Adrenal gland (tissue), 5 donors: ENCODE results near the gene CREG2.

Source experiments
- CTCF ChIP-seq, 6 experiments: fragments of 450-650 bp in 4 of 6; fragments of 200-600 bp in 2 of 6; sonication (generic) in 1 of 6; IDR thresholded peaks; 1 replicate in 5 of 6; 2 replicates in 1 of 6; pipeline versions ENCODE4 v1.5.1 to v1.8.0; 2016 to 2021; ENCODE audit warnings: antibody characterized with exemption in 6 of 6, mild to moderate bottlenecking in 2 of 6, moderate library complexity in 1 of 6
- POLR2A ChIP-seq, 2 donors: fragments of 450-650 bp; IDR thresholded peaks; one replicate each; pipeline ENCODE4 v1.6.1; 2017; ENCODE audit warnings: antibody characterized with exemption in 2 of 2, mild to moderate bottlenecking in 2 of 2, moderate library complexity in 1 of 2
- donor health status: DM: no; HTN: no; CAD: no.

GRCh38 chr2:101328474-101329007 is 58.8 kb downstream of the CREG2 start:
- TF ChIP-seq CTCF (IDR thresholded peaks at IDR 0.05) = no peak
- TF ChIP-seq POLR2A (IDR thresholded peaks at IDR 0.05) = no peak
